NCI-H2196 treated with DMSO at 0.1 percent for 48 hours (cell line): ENCODE data around the gene MKKS.
"Not testable (repeated sequence)": the region's sequence is repeated elsewhere in the genome, so short reads cannot be mapped to it uniquely, and the experiment has no call there.

ENCODE experiments used
- DNase-seq: peaks from one replicate; lab custom pipeline; 2025; ENCODE audit not compliant: unreplicated experiment; lab: John Stamatoyannopoulos, UW

The MKKS gene

DNA sequence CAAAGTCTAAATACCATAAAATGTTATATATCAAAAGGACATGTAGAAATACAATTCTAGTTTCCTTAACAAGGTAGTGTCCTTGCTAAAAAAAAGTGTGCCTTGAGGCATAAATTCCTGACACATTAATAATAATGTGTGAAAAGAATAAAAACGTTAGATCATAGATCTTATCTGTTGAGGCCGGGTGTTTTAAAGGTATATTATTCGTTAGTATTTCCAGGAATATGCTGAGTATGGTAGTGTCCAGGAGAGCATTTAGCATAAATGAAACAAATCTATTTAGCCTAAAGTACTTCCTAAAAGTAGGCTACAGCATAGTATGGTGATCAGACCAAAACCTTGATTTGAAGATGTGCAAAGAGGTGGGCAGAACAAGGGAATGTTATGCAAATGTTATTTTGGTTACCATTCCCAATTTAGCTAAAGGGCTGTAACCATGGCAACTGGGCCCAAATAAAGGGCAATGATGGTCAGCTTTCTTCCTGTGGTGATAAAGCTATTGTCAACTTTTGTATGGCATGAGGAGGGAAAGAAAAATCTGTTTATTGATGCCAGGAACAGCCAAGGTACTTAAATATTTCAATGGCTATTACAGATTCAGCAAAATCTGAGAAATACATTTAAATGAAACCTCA lies 18.9 kb downstream of the MKKS start:
- DNase-seq = no peak

- DNase-seq = no peak
Observed at GRCh38 chr20:10412591-10413408, 21.2 kb downstream of the MKKS start.

DNA sequence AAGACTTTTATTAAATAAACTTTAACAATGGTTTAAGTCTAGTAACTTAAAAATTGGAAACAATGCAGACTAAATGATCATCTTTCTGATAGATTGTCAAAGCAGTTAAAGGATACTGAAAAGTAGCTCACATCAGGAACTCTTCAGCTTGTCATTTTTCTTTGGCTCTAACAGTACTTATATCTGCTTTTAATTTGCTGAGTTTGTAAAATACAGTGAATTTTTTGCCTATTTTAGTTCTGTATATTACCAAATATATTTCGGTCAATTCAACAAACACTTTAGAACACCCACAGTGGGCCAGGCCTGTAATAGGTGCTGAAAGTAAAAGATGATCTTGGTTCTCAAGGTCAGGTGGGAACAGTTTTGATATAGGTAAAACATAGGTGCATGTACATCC lies 22.3 kb downstream of the MKKS start:
- no peak for DNase-seq

DNA sequence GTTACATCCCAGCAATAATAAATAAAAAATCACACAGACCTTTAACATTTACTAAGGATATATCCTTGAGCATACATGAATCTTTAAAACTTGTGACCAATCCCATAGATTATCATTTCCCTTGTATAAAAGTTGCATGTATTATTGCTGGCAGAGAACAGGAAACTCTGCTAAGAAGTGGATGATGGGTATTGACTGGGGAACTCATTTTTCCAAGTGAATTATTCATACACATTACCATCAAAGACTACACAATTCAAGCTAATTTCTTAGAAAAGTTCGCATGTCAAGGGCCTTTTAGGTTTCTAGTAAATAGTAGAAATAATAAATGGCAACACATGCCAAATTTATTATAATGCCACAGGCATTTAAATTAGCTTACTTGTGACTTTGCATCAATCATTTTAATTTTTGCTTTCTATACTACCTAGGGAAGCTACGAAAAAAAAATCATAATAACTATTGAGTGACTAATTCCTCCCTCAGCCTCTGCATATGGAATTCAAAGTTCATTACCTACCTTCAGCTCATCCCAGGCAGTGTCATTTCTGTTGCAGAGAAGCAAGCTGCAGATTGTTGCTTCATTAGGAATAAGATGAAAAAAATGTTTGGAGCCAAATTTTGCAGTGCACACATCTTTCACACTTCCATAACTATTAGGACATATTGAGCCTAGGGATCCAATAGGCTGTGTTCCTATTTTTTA lies 25.8 kb downstream of the MKKS start:
- no peak for DNase-seq

- no peak for DNase-seq
Observed at GRCh38 chr20:10404959-10405530, 29.0 kb downstream of the MKKS start.

DNA sequence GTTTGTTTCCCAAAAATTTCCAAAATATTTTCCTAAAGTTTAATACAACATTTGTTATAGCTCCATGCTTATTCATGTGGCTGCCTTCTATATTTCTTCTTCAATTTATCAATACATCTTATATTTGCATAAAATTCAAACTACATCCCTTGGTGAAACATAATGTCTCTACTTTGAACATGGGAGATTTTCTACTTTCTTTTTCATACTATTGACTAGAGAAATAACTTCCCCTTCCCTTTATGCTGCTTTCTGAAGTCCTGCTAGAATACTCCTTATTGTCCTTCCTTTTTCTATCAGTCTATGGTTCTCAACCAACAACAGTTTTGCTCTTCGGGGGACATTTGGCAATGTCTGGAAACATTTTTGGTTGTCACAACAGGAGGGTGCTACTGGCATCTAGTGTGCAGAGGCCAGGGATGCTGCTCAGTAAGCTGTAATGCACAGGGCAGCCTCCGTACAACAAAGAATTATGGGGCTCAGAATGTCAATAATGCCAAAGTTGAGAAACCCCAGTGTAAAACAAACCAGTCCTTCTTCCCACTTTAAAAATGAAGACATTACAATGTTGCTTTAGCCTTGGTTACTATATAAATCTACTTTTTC lies 29.9 kb downstream of the MKKS start:
- no peak for DNase-seq

GRCh38 chr20:10402938-10403608 lies 30.9 kb downstream of the MKKS start:
- no peak for DNase-seq

DNA sequence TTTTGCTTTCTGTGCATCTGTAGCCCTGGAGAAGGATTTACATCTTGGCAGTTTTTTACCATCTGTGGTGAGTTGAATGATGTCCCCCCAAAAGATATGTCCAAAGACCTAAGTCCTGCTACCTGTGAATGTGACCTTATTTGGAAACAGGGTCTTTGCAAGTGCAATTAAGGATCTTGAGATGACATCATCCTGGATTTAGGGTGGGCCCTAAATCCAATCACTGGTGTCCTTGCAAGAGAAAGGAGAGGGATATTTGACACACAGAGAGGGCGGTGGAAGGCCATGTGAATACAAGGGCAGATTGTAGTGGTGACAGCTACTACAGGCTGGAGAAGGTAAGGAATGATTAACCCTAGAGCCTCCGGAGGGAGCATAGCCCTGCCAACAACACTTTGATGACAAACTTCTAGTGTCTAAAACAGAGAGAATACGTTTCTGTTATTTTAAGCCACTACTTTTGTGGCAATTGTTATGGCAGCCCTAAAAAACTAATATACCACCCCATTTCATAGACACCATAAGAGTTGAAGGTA lies 35.1 kb downstream of the MKKS start:
- no peak for DNase-seq

DNA sequence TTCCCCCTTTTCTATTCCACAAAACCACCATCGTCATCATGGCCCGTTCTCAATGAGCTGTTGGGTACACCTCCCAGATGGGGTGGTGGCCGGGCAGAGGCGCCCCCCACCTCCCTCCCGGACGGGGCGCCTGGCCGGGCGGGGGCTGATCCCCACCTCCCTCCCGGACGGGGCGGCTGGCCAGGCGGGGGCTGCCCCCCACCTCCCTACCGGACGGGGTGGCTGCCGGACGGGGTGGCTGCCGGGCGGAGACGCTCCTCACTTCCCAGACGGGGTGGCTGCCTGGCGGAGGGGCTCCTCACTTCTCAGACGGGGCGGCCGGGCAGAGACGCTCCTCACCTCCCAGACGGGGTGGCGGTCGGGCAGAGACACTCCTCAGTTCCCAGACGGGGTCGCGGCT lies 39.3 kb downstream of the MKKS start:
- not testable (repeated sequence) for DNase-seq

GRCh38 chr20:10390709-10391108 lies 43.3 kb downstream of the MKKS start:
- DNase-seq = no peak

GRCh38 chr20:10388597-10388996 lies 45.4 kb downstream of the MKKS start:
- no peak for DNase-seq

- DNase-seq = no peak
Observed at GRCh38 chr20:10387686-10388085, 46.3 kb downstream of the MKKS start.

DNA sequence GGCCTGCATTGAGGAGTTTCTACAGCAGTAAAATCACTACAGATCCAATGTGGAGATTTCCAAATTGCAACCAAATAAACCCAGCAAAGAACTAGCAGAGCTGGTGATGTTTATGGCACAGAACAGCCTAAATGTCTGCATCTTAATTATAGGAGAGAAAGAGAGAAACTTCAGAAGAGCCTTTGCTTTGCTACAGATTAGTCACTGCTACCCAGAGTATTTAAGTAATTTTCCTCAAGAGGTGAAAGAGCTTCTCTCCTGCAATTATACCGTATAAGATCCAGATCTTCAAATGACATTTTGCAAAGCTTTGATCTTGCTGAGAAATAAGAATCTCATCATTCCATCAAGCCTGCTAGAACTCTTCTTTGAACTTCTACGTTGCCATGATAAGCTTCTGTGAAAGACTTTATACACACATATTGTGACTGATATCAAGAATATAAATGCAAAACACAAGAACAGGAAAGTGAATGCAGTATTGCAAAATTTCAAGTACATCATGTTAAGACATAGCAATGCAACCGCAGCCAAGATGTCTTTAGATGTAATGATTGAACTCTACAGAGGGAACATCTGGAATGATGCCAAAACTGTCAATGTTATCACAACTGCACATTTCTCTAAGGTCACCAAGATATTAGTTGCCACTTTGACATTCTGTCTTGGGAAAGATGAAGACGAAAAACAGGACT lies 48.0 kb downstream of the MKKS start:
- DNase-seq = no peak

GRCh38 chr20:10381477-10381876 lies 52.5 kb downstream of the MKKS start:
- no peak for DNase-seq

DNA sequence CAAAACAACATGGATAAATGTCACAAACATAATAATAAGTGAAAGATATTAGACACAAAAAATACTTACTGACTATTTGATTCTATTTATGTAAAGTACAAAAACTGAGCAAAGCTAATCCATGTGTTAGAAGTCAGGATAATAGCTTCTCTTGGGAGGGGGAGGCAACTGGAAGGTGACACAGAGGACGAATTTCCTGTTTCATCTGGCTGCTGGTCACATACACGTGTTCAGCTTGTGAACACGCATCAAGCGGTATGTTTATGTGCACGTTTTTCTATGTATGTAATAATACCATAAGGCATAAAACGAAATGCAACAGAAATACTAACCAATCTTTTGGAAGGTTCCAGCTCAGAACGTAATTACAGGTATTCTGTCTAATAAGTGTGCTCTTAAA lies 54.3 kb downstream of the MKKS start:
- no peak for DNase-seq

DNA sequence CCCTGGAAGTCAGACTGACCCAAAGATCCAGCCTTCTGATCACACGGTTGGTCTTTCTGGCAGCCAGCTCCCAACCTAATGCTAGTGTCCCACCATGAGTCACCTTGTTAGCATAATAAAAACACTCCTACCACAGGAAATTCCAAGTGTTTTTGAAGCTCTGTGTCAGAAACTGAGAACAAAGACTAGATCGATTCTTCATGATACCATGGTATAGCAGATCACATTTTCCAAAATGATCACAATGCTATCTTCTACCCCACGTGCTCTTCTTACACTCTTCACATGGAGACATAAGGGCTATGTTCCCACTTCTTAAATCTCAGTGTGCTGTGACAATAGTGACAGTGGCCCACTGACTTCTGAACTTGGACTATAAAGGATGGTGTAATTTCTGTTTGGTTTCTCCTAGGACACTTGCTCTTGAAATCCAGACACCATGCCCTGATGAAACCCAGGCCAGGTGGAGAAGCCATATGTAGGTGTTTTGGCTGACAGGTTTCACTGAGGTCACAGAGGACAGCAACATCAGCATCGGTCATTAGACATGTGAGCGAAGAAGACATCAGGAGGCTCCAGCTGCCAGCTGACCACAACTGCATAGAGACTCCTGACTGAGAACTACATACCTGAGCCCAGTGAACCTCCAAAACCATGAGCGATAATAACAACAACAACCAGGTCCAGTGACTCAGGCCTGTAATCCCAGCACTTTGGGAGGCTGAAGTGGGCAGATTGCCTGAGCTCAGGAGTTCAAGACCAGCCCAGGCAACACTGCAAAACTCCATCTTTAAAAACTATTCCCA lies 57.5 kb downstream of the MKKS start:
- DNase-seq = no peak

DNA sequence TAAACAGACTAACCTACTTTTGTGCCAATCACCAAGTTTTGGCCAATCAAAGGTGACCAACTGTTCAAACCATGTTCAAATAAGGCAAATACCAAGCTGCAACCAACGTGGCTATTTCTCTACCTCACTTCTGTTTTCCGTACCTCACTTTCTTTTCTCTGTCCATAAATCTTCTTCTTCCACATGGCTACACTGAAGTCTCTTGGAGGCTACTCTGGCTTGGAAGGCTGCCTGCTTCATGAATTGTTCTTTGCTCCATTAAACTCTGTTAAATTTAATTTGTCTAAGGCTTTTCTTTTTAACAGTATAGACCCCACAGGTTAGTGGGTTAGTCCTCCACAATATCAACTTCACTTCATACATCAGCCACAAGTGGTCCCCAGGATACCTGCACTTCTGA lies 58.8 kb downstream of the MKKS start:
- no peak for DNase-seq

DNA sequence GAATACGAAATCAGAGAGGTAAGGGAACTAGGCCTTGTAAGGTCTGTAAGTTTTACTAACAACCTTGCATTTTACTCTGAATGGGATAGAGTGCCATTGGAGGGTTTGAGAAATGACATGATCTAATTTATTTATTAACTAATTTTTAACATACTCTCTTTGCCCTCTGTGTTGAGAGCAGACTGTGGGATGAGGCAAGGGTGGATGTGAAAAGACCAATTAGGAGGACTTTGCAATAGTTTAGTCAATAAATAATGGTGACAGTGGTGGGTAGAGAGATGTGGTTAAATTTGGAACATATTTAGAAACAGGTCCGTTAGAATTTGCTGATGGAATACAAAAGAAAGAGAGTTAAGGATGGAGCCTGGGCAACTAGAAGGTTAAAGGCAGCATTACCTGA lies 60.0 kb downstream of the MKKS start:
- no peak for DNase-seq

DNA sequence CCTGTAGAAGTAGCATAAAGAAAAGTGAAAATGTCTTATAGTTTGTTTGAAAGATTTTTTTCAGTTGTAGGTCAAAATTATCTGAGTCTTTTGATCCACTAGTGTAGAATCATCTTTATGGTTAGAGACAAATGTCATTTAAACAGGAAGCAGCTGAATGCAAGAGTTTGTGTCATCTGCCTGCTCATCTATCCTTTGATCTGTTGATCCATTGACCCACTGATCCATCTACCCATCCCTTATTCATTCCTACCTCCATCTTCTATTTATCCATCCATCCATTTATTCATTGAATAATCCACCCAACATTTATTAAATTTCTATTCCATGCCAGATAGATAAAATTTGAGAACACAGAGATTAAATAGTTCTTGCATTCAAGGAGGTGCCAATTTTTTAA lies 62.6 kb downstream of the MKKS start:
- no peak for DNase-seq
